A673 (cell line): Measurements from ENCODE around the gene TACR2. TPM values are rescaled to one million over a fixed set of nuclear protein-coding genes. Genes with fewer than 3 reads are reported as not detected.

Experiments
- BruUV-seq: library from RNA; stranded (reverse); fragments of 400-500 nt; replicated peaks from 2 replicates; lab custom pipeline; 2021; lab: Mats Ljungman, UMichigan
- CTCF ChIA-PET: fragments of 300-600 bp; sonication (Branson Sonifier 250); formaldehyde crosslinking; loops from one replicate; lab custom pipeline; 2022; ENCODE audit warnings: antibody characterized with exemption; lab: Charles Lee
- POLR2A ChIA-PET: fragments of 300-600 bp; sonication (Branson Sonifier 250); formaldehyde crosslinking; loops from one replicate; lab custom pipeline; 2022; ENCODE audit warnings: antibody characterized with exemption; ENCODE audit not compliant: low non-redundant PET; lab: Charles Lee
- DNase-seq: peaks from one replicate; pipeline ENCODE4 v3.0.0-alpha.2; 2015; ENCODE audit warnings: low spot score
- H3K27ac ChIP-seq: fragments of 200-600 bp; sonication (generic); 2 replicates; pipeline ENCODE4 v1.5.1; 2016; ENCODE audit warnings: mixed run types, low read depth, mild to moderate bottlenecking, mixed read lengths, antibody characterized with exemption, low read length; ENCODE audit not compliant: poor library complexity, severe bottlenecking
- H3K27me3 ChIP-seq: fragments of 200-600 bp; sonication (generic); replicated peaks from 2 replicates; pipeline ENCODE4 v1.6.1; 2017; ENCODE audit warnings: mixed run types, low read depth, mild to moderate bottlenecking, mixed read lengths, antibody characterized with exemption, low read length; ENCODE audit not compliant: insufficient read depth, poor library complexity
- H3K36me3 ChIP-seq: fragments of 200-600 bp; sonication (generic); 2 replicates; pipeline ENCODE4 v1.6.1; 2016; ENCODE audit warnings: mixed run types, mild to moderate bottlenecking, mixed read lengths, antibody characterized with exemption, low read length; ENCODE audit not compliant: insufficient read depth, poor library complexity, severe bottlenecking
- H3K4me1 ChIP-seq: fragments of 200-600 bp; sonication (generic); 2 replicates; pipeline ENCODE4 v1.6.1; 2017; ENCODE audit warnings: mixed run types, mild to moderate bottlenecking, mixed read lengths, antibody characterized with exemption, low read length; ENCODE audit not compliant: insufficient read depth, poor library complexity, severe bottlenecking
- H3K4me3 ChIP-seq: fragments of 200-600 bp; sonication (generic); 2 replicates; pipeline ENCODE4 v1.5.1; 2016; ENCODE audit warnings: low read depth, mixed run types, mild to moderate bottlenecking, mixed read lengths, low read length; ENCODE audit not compliant: poor library complexity, severe bottlenecking
- H3K9me3 ChIP-seq: fragments of 200-600 bp; sonication (generic); 2 replicates; pipeline ENCODE4 v1.6.1; 2016; ENCODE audit warnings: mixed run types, low read depth, mild to moderate bottlenecking, mixed read lengths, antibody characterized with exemption, low read length; ENCODE audit not compliant: poor library complexity, severe bottlenecking
- EZH2 ChIP-seq: fragments of 200-600 bp; sonication (generic); IDR thresholded peaks from 2 replicates; pipeline ENCODE4 v1.6.1; 2017; ENCODE audit warnings: borderline replicate concordance, low read depth, mild to moderate bottlenecking, mixed read lengths, antibody characterized with exemption, low read length; ENCODE audit not compliant: poor library complexity, severe bottlenecking
- intact Hi-C: fragments of 100-400 bp; cut with micrococcal nuclease; formaldehyde crosslinking; loops from one replicate; pipeline ENCODE4 v1.10.0; 2022; ENCODE audit not compliant: unreplicated experiment
- total RNA-seq: library from RNA; stranded (reverse); gene quantifications from 2 replicates; pipeline ENCODE4 v1.2.3, GENCODE V29; 2021
- TF ChIP-seq, protein P1 (sequence below): fragments of 300-800, 200-600 bp; sonication (generic); conservative IDR thresholded peaks from 2 replicates; pipeline ENCODE4 v1.5.1; 2017; ENCODE audit warnings: low read depth, mild to moderate bottlenecking, antibody characterized with exemption, low read length, moderate library complexity, mixed read lengths

TACR2 gene
- total RNA-seq, 1 experiment from 2014 or later: 0.21 TPM

DNA sequence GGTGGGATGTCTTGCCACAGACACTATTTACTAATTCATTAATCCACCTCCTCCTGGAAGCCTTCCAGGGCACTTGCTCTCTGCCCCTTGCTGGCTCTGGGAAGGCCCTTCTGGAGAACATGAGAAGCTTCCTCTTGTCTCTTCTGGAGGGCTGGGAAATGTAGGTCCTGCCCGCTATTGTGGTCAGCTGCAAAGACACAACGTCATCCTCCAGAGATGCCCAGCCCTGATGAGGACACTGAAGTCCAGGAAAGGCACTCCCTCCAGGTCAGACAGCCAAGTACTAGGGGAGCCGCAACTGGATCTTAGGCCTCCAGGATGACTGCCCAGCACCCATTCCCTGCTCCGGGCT lies 9.6 kb upstream of the TACR2 start:
- H3K4me1 ChIP-seq: no peaks in the 10 kb centered on the region
- DNase-seq: no peak
- no peaks in the 10 kb centered on the region for H3K36me3 ChIP-seq
- no peak for TF ChIP-seq EZH2
- TF ChIP-seq, protein P1, sequence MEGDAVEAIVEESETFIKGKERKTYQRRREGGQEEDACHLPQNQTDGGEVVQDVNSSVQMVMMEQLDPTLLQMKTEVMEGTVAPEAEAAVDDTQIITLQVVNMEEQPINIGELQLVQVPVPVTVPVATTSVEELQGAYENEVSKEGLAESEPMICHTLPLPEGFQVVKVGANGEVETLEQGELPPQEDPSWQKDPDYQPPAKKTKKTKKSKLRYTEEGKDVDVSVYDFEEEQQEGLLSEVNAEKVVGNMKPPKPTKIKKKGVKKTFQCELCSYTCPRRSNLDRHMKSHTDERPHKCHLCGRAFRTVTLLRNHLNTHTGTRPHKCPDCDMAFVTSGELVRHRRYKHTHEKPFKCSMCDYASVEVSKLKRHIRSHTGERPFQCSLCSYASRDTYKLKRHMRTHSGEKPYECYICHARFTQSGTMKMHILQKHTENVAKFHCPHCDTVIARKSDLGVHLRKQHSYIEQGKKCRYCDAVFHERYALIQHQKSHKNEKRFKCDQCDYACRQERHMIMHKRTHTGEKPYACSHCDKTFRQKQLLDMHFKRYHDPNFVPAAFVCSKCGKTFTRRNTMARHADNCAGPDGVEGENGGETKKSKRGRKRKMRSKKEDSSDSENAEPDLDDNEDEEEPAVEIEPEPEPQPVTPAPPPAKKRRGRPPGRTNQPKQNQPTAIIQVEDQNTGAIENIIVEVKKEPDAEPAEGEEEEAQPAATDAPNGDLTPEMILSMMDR: no peak
- no peak overlapping the region for H3K27ac ChIP-seq
- intact Hi-C loops: no loop called here
- no peak overlapping the region for H3K4me3 ChIP-seq
- POLR2A ChIA-PET: no interaction called here
- CTCF ChIA-PET: interaction anchor here (0.6 kb wide), 1 partner anchor 39 kb away, joined by 4 read pairs; no protein-coding TSS in a partner anchor
- no TSS peak for BruUV-seq
- H3K9me3 ChIP-seq: no peaks in the 10 kb centered on the region
- no peaks in the 10 kb centered on the region for H3K27me3 ChIP-seq

DNA sequence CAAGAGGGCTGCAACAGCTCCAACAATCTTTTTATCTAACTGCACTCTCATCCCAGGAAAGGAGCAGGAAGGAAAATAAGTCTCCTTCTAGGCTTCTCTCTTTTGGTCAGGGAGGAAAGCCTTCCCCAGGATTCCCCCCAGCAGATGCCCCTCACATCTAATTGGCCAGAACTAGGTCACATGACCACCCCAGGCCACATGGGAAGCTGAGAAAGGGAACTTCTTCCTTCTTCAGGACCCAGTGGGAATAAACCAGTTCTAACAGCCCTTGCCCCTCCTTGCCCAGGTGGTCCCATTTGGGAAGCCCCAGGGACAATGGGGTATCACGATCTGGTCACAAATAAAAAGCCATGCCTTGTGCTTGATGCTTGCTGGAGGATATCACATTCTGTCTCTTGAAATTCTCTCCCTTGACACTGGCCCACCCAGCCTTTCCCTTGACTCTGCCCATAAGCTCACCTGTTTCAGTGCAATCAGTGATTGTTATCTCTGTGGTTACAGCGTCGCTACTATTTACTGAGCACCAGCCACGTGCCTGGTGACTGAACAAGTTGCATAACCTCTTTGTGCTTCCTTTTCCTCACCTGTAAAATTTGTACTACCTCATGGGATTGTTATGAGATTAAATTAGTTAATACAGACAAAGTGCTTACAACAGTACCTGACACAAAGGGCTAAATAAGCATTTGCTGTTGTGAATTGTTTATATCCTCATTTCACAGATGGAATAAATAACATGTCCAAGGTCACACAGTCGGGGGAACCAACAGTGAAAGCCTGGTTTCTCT lies 9.0 kb upstream of the TACR2 start:
- CTCF ChIA-PET: no interaction called here
- DNase-seq: no peak
- POLR2A ChIA-PET: no interaction called here
- intact Hi-C loops: no loop called here
- H3K9me3 ChIP-seq: no peaks in the 10 kb centered on the region
- no TSS peak for BruUV-seq
- H3K27me3 ChIP-seq: no peaks in the 10 kb centered on the region
- no peaks in the 10 kb centered on the region for H3K4me1 ChIP-seq
- no peak overlapping the region for H3K27ac ChIP-seq
- TF ChIP-seq EZH2: no peak
- TF ChIP-seq, protein P1: no peak
- no peaks in the 10 kb centered on the region for H3K36me3 ChIP-seq
- no peak overlapping the region for H3K4me3 ChIP-seq

DNA sequence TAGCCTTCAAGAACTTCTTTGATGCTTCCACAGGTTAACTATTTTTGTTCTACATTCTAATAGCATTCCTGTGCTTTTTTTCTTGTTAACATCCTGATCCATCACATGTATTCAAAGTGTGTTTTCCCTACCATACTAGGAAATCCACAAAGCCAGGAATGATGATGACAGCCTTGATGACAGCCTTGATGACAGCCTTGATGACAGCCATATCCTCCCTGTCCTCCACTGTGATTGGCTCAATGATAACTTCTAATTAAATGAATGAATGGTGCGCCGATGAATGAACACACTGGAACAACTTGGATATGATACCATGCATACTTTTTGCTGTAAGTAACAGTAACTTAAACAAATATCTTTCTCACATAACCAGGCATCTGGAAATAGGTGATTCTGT lies 8.3 kb upstream of the TACR2 start:
- H3K27me3 ChIP-seq: no peaks in the 10 kb centered on the region
- no peak for DNase-seq
- no peaks in the 10 kb centered on the region for H3K9me3 ChIP-seq
- H3K27ac ChIP-seq: no peak overlapping the region
- H3K4me3 ChIP-seq: no peak overlapping the region
- TF ChIP-seq EZH2: no peak
- TF ChIP-seq, protein P1: no peak
- BruUV-seq: no TSS peak
- intact Hi-C loops: no loop called here
- ChIA-PET POLR2A (no interaction called here), CTCF (no interaction called here)
- H3K36me3 ChIP-seq: no peaks in the 10 kb centered on the region
- no peaks in the 10 kb centered on the region for H3K4me1 ChIP-seq
